OCI-LY7 (cell line): ENCODE results near the gene CRYL1. TPM values are rescaled to one million over a fixed set of nuclear protein-coding genes. Genes with fewer than 3 reads are reported as not detected.

ENCODE experiments used
- BruUV-seq: library from RNA; stranded (reverse); fragments of 400-500 nt; replicated peaks from 2 replicates; lab custom pipeline; 2021; lab: Mats Ljungman, UMichigan
- CTCF ChIA-PET: fragments of 300-600 bp; sonication (Branson Sonifier 250); formaldehyde crosslinking; loops from one replicate; lab custom pipeline; 2022; ENCODE audit warnings: antibody characterized with exemption; ENCODE audit not compliant: unreplicated experiment; lab: Charles Lee
- POLR2A ChIA-PET: fragments of 300-600 bp; sonication (Branson Sonifier 250); formaldehyde crosslinking; loops from one replicate; lab custom pipeline; 2022; ENCODE audit warnings: antibody characterized with exemption; lab: Charles Lee
- DNase-seq: peaks from one replicate; pipeline ENCODE4 v3.0.0-alpha.2; 2015; ENCODE audit warnings: low spot score
- H2AFZ ChIP-seq: fragments of 200-600 bp; sonication (generic), shearing (Covaris generic); 2 replicates; pipeline ENCODE4 v1.6.1; 2014; ENCODE audit warnings: mild to moderate bottlenecking, antibody characterized with exemption, low read length, moderate library complexity
- H3K27ac ChIP-seq: fragments of 200-600 bp; sonication (generic); 2 replicates; pipeline ENCODE4 v1.5.1; 2014; ENCODE audit warnings: mixed run types, low read depth, mild to moderate bottlenecking, moderate library complexity, low read length, inconsistent platforms; ENCODE audit not compliant: poor library complexity, severe bottlenecking
- H3K36me3 ChIP-seq: fragments of 200-600 bp; sonication (generic); 2 replicates; pipeline ENCODE4 v1.6.1; 2014; ENCODE audit warnings: mild to moderate bottlenecking, antibody characterized with exemption, low read length, moderate library complexity, mixed read lengths; ENCODE audit not compliant: insufficient read depth
- H3K4me1 ChIP-seq: fragments of 200-600 bp; sonication (generic); 2 replicates; pipeline ENCODE4 v1.5.1; 2014; ENCODE audit warnings: mild to moderate bottlenecking, low read length; ENCODE audit not compliant: insufficient read depth, poor library complexity, severe bottlenecking
- H3K4me2 ChIP-seq: fragments of 200-600 bp; sonication (generic); 2 replicates; pipeline ENCODE4 v1.6.1; 2014; ENCODE audit warnings: mild to moderate bottlenecking, low read length
- H3K4me3 ChIP-seq: fragments of 200-600 bp; sonication (generic); 2 replicates; pipeline ENCODE4 v1.5.1; 2014; ENCODE audit warnings: mild to moderate bottlenecking, low read depth, low read length; ENCODE audit not compliant: poor library complexity, severe bottlenecking
- H3K79me2 ChIP-seq: fragments of 200-600 bp; sonication (generic); 2 replicates; pipeline ENCODE4 v1.6.1; 2016; ENCODE audit warnings: low read depth, mild to moderate bottlenecking, low read length, moderate library complexity, mixed read lengths; ENCODE audit not compliant: insufficient read depth
- H3K9me2 ChIP-seq: fragments of 200-600 bp; sonication (generic); 2 replicates; pipeline ENCODE4 v1.6.1; 2016; ENCODE audit warnings: mild to moderate bottlenecking, low read length, mixed read lengths; ENCODE audit not compliant: insufficient read depth
- H3K9me3 ChIP-seq: fragments of 200-600 bp; sonication (generic); 2 replicates; pipeline ENCODE4 v1.6.1; 2014; ENCODE audit warnings: mild to moderate bottlenecking, mixed run types, low read length, mixed read lengths
- H4K20me1 ChIP-seq: fragments of 200-600 bp; sonication (generic); 2 replicates; pipeline ENCODE4 v1.6.1; 2014; ENCODE audit warnings: mild to moderate bottlenecking, antibody characterized with exemption, low read length, moderate library complexity, mixed read lengths; ENCODE audit not compliant: insufficient read depth
- EZH2phosphoT487 ChIP-seq: fragments of 200-600 bp; sonication (generic); IDR thresholded peaks from 2 replicates; pipeline ENCODE4 v1.6.1; 2018; ENCODE audit warnings: low read depth, borderline replicate concordance, mild to moderate bottlenecking, mixed run types, antibody characterized with exemption, low read length, moderate library complexity, mixed read lengths
- intact Hi-C: fragments of 100-400 bp; cut with micrococcal nuclease; formaldehyde crosslinking; loops from one replicate; pipeline ENCODE4 v1.10.0; 2022; ENCODE audit not compliant: unreplicated experiment
- total RNA-seq, 2 experiments: library from RNA; depleted of rRNA in 1 of 2; stranded (reverse); fragments of >200 nt in 1 of 2; shearing (Covaris generic) in 1 of 2; gene quantifications; 2 replicates each; pipeline ENCODE4 v1.2.3, GENCODE V29; 2014 to 2022
- TF ChIP-seq, protein P1 (sequence below): fragments of 200-600 bp; sonication (generic); conservative IDR thresholded peaks from 2 replicates; pipeline ENCODE4 v1.5.1; 2014; ENCODE audit warnings: mild to moderate bottlenecking, antibody characterized with exemption, low read length, moderate library complexity, mixed read lengths

CRYL1 gene
- total RNA-seq, 2 experiments from 2014 or later: not detected

- CTCF ChIA-PET: no interaction called here
- Histone ChIP-seq H3K9me3 (no peaks in the 10 kb centered on the region), H2AFZ (no peak overlapping the region), H3K9me2 (no peaks in the 10 kb centered on the region), H4K20me1 (no peaks in the 10 kb centered on the region), H3K79me2 (no peaks in the 10 kb centered on the region), H3K4me2 (no peak overlapping the region), H3K27ac (no peak overlapping the region), H3K4me3 (no peak overlapping the region), H3K36me3 (no peaks in the 10 kb centered on the region), H3K4me1 (no peaks in the 10 kb centered on the region)
- POLR2A ChIA-PET: no interaction called here
- DNase-seq: no peak
- TF ChIP-seq EZH2phosphoT487: no peak
- TF ChIP-seq, protein P1, sequence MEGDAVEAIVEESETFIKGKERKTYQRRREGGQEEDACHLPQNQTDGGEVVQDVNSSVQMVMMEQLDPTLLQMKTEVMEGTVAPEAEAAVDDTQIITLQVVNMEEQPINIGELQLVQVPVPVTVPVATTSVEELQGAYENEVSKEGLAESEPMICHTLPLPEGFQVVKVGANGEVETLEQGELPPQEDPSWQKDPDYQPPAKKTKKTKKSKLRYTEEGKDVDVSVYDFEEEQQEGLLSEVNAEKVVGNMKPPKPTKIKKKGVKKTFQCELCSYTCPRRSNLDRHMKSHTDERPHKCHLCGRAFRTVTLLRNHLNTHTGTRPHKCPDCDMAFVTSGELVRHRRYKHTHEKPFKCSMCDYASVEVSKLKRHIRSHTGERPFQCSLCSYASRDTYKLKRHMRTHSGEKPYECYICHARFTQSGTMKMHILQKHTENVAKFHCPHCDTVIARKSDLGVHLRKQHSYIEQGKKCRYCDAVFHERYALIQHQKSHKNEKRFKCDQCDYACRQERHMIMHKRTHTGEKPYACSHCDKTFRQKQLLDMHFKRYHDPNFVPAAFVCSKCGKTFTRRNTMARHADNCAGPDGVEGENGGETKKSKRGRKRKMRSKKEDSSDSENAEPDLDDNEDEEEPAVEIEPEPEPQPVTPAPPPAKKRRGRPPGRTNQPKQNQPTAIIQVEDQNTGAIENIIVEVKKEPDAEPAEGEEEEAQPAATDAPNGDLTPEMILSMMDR: no peak
- intact Hi-C loops: no loop called here
- BruUV-seq: no TSS peak
These were observed 13.5 kb downstream of the CRYL1 start for GRCh38 chr13:20512042-20512683.

- Histone ChIP-seq H3K4me2 (no peak overlapping the region), H3K4me1 (no peaks in the 10 kb centered on the region), H3K9me2 (no peaks in the 10 kb centered on the region), H3K27ac (no peak overlapping the region), H4K20me1 (no peaks in the 10 kb centered on the region), H3K4me3 (no peak overlapping the region), H2AFZ (no peak overlapping the region), H3K79me2 (no peaks in the 10 kb centered on the region), H3K36me3 (no peaks in the 10 kb centered on the region), H3K9me3 (no peaks in the 10 kb centered on the region)
- BruUV-seq: no TSS peak
- intact Hi-C loops: no loop called here
- POLR2A ChIA-PET: no interaction called here
- CTCF ChIA-PET: no interaction called here
- TF ChIP-seq EZH2phosphoT487: no peak
- TF ChIP-seq, protein P1: no peak
- no peak for DNase-seq
These were observed 19.0 kb downstream of the CRYL1 start for GRCh38 chr13:20506696-20507095.
